ENCODE data around the gene TRAF3.

TRAF3 gene

DNA sequence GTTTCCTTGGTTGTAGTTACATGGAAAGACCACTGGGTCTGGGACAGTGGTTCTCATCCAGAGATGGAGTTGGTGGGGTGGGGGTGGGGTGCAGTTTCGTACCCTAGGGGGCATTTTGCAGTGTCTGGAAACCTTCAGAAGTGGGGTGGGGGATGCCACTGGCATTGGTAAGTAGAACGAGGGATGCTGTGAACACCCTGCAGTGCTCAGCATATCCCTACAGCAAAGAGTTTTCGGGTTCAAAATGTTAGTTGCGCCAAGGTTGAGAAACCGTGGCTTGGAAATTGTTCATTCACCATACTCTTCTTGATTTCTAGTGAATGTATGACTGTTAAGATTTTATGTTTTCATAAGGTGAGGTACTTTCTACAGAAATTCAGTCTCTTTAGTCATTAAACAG, 28.7 kb downstream of the TRAF3 start:
- no peak for DNase-seq (ENCODE audit: low read depth)
- TF ChIP-seq, protein P1, sequence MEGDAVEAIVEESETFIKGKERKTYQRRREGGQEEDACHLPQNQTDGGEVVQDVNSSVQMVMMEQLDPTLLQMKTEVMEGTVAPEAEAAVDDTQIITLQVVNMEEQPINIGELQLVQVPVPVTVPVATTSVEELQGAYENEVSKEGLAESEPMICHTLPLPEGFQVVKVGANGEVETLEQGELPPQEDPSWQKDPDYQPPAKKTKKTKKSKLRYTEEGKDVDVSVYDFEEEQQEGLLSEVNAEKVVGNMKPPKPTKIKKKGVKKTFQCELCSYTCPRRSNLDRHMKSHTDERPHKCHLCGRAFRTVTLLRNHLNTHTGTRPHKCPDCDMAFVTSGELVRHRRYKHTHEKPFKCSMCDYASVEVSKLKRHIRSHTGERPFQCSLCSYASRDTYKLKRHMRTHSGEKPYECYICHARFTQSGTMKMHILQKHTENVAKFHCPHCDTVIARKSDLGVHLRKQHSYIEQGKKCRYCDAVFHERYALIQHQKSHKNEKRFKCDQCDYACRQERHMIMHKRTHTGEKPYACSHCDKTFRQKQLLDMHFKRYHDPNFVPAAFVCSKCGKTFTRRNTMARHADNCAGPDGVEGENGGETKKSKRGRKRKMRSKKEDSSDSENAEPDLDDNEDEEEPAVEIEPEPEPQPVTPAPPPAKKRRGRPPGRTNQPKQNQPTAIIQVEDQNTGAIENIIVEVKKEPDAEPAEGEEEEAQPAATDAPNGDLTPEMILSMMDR (IDR thresholded peaks at IDR 0.05; ENCODE audit: control insufficient read depth, insufficient read depth, low read depth, low read length, missing control alignments), result no peak
- no peak overlapping the region for H3K4me3 ChIP-seq (ENCODE audit: control insufficient read depth, low read depth, low read length)

DNA sequence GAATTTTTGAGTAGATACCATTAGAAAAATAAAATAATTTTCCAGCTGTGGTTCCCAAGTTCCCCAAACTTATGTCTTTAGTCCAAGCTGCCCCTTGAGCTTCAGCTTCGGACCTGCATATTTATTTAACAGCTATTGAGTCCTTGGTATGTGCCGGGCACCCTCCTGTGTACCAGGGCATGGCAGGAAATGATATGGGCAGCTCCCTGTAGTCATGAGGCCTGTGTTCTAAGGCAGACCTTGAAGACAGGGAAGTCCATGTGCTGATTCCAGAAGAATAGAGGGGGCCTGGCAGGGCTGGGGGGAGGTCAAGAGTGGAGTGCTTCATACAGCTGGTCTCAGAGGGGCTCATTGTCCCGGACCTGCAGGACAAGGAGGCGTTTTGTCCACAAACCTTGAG, 29.2 kb downstream of the TRAF3 start:
- DNase-seq (ENCODE audit: low read depth), result no peak
- H3K4me3 ChIP-seq (ENCODE audit: control insufficient read depth, low read depth, low read length), result no peak overlapping the region
- TF ChIP-seq, protein P1 (IDR thresholded peaks at IDR 0.05; ENCODE audit: control insufficient read depth, insufficient read depth, low read depth, low read length, missing control alignments), result no peak

DNA sequence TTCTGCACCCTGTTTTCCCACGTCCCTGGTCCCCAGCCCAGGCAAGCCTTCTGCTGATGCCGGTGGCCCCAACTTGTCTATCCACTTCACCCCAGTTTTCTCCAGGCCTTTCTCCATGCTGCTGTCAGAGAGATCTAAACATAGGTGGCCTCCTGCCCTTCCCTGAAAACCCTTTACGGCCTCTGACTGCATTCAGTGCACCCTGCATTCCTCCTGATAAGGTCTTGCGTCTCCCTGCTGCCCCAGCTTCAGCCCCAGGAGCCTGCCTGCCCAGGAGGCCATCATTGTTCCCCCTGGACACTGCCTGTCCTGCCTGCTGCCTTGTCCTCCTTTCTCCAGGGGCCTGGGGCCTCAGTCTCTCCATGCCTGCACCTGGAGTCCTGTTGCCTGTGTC, 29.8 kb downstream of the TRAF3 start:
- no peak overlapping the region for H3K4me3 ChIP-seq (ENCODE audit: control insufficient read depth, low read depth, low read length)
- no peak for DNase-seq (ENCODE audit: low read depth)
- TF ChIP-seq, protein P1 (IDR thresholded peaks at IDR 0.05; ENCODE audit: control insufficient read depth, insufficient read depth, low read depth, low read length, missing control alignments), result no peak

DNA sequence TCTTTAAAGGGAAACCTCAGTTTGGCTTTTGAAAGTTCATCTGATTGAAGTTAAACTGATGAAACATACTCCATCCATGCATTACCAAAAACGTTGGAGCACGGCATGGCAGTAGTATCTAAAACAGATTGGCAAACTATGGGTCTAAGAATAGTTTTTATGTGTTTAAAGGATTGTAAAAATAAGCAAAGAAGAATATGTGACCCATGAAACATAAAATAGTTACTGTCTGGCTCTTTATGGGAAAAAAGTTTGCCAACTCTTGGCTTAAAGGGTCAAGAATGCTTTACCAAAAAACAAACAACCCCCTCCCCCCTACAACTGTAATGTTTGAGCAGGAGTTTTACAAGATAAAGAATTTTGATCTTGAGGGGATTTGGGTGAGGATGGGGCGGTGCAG, 32.6 kb downstream of the TRAF3 start:
- TF ChIP-seq, protein P1 (IDR thresholded peaks at IDR 0.05; ENCODE audit: control insufficient read depth, insufficient read depth, low read depth, low read length, missing control alignments), result no peak
- DNase-seq (ENCODE audit: low read depth), result peak; percentile 10
- H3K4me3 ChIP-seq (ENCODE audit: control insufficient read depth, low read depth, low read length), result no peak overlapping the region

DNA sequence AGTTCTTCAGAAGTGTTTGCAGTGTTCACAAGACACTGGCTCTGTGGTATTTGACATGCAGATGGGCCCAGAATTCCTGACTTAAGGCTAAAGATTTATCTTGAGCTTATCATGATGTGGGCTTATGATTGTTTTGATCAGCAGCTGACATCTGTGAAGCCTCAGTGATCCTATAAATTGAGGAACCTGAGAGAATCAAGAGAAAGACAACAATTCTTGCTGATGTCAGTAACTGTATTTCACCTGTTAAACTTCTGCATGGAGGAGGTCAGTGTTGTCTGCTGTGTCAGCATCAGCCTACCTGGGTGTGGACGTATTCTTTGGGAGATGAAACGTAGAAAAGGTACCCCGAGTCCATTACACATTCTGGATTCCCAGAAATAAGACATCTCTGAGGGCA, 33.3 kb downstream of the TRAF3 start:
- TF ChIP-seq, protein P1 (IDR thresholded peaks at IDR 0.05; ENCODE audit: control insufficient read depth, insufficient read depth, low read depth, low read length, missing control alignments), result no peak
- no peak for DNase-seq (ENCODE audit: low read depth)
- H3K4me3 ChIP-seq (ENCODE audit: control insufficient read depth, low read depth, low read length), result no peak overlapping the region

DNA sequence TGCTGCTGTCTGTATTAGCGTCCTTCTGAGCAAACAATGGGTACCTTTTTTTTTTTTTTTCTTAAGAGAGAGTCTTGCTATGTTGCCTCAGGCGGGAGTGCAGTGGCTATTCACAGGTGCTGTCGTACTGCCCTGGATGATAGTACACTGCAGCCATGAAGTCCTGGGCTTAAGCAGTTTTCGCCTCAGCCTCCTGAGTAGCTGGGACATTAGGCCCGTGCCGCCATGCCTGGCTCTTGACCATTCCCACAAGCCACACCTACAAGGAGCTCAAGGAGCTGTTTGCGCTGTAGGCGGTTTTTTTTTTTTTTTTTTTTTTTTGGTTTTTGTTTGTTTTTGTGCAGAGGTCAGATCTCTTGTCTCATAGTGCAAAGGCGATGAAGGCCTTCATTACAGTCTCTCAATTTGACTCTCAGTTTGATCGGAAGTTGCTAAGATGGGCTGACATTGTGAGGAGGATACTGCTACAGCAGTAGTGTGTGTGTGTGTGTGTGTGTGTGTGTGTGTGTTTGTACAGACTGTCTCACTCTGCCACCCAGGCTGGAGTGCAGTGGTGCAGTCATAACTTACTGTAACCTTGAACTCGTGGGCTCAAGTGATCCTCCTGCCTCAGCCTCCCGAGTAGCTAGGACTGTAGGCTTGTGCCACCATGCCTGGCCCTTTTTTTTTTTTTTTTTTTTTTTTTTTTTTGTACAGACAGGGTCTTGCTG, 34.2 kb downstream of the TRAF3 start:
- TF ChIP-seq, protein P1 (IDR thresholded peaks at IDR 0.05; ENCODE audit: control insufficient read depth, insufficient read depth, low read depth, low read length, missing control alignments), result no peak
- H3K4me3 ChIP-seq (ENCODE audit: control insufficient read depth, low read depth, low read length), result no peak overlapping the region
- DNase-seq (ENCODE audit: low read depth), result no peak

Data from AG09309 (cell line).